Nephron progenitor cell (in vitro differentiated cells): ENCODE measurements around the gene NXPH3.

Source experiments
- DNase-seq: peaks from one replicate; pipeline ENCODE4 v3.0.0; 2021
- H3K27ac Mint-ChIP-seq: 2 replicates; pipeline ENCODE4 v1.8.0; 2021; ENCODE audit warnings: mild to moderate bottlenecking, moderate library complexity, mixed read lengths
- H3K27me3 Mint-ChIP-seq: 2 replicates; pipeline ENCODE4 v1.8.0; 2021; ENCODE audit warnings: mild to moderate bottlenecking, low read depth, mixed read lengths; ENCODE audit not compliant: poor library complexity
- H3K36me3 Mint-ChIP-seq: 2 replicates; pipeline ENCODE4 v1.8.0; 2021; ENCODE audit warnings: low read depth, mixed read lengths
- H3K4me1 Mint-ChIP-seq: 2 replicates; pipeline ENCODE4 v1.8.0; 2021; ENCODE audit warnings: mixed read lengths
- H3K4me3 Mint-ChIP-seq: 2 replicates; pipeline ENCODE4 v1.8.0; 2021; ENCODE audit warnings: mild to moderate bottlenecking, moderate library complexity, mixed read lengths
- H3K9me3 Mint-ChIP-seq: 2 replicates; pipeline ENCODE4 v1.8.0; 2021; ENCODE audit warnings: mild to moderate bottlenecking, moderate library complexity, mixed read lengths
- TF ChIP-seq, protein P1 (sequence below): fragments of 200-600 bp; sonication (generic); IDR thresholded peaks from 2 replicates; pipeline ENCODE4 v1.5.0; 2021; ENCODE audit warnings: antibody characterized with exemption

NXPH3 gene

DNA sequence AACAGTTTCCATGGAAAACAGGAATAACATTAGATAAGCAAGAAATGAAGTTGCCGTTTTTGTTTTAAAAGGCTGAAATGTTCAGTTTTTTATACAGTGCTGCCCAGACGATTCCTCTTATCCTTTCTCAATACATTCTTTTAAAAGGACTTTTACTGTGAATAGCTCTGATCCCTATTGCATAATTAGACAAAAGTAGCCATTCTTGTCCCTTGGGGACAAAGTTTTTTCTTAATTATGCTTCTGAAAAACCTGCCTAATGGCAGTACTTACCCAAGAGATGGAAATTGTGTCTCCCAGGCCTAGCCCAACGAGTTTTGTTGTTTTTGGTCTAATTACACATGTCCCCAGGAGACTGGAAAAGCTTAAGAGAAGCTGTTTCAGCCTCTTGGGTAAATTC is 27.6 kb downstream of the NXPH3 start:
- Mint-ChIP-seq H3K27me3 (no peaks in the 10 kb centered on the region), H3K4me3 (no peak overlapping the region), H3K36me3 (peaks cover 61% of the 10 kb centered on the region), H3K9me3 (no peaks in the 10 kb centered on the region), H3K27ac (no peak overlapping the region), H3K4me1 (peaks cover 8% of the 10 kb centered on the region)
- DNase-seq = no peak
- TF ChIP-seq, protein P1, sequence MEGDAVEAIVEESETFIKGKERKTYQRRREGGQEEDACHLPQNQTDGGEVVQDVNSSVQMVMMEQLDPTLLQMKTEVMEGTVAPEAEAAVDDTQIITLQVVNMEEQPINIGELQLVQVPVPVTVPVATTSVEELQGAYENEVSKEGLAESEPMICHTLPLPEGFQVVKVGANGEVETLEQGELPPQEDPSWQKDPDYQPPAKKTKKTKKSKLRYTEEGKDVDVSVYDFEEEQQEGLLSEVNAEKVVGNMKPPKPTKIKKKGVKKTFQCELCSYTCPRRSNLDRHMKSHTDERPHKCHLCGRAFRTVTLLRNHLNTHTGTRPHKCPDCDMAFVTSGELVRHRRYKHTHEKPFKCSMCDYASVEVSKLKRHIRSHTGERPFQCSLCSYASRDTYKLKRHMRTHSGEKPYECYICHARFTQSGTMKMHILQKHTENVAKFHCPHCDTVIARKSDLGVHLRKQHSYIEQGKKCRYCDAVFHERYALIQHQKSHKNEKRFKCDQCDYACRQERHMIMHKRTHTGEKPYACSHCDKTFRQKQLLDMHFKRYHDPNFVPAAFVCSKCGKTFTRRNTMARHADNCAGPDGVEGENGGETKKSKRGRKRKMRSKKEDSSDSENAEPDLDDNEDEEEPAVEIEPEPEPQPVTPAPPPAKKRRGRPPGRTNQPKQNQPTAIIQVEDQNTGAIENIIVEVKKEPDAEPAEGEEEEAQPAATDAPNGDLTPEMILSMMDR = no peak

DNA sequence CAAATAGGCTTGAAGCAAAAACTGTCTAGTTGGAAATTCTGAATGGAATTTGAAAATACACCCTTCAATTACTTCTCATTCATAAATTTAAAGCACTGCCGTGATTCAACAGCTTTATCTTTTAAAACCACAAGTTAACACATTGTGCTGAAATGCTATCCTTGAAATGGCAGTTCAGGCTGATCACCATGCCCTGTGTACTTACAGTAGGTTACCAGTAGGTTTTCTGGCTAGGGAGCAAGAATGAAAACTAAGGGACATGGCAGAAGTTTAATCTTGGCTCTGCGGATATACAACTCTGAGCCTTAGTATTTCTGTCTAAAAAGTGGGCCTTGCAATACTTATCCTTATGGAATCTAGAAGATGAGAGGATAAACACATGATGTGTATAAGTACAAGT is 28.0 kb downstream of the NXPH3 start:
- TF ChIP-seq, protein P1 = no peak
- H3K4me1 Mint-ChIP-seq = peaks cover 8% of the 10 kb centered on the region
- DNase-seq = no peak
- no peaks in the 10 kb centered on the region for H3K27me3 Mint-ChIP-seq
- no peak overlapping the region for H3K27ac Mint-ChIP-seq
- H3K36me3 Mint-ChIP-seq = peaks cover 59% of the 10 kb centered on the region
- H3K4me3 Mint-ChIP-seq = no peak overlapping the region
- no peaks in the 10 kb centered on the region for H3K9me3 Mint-ChIP-seq

DNA sequence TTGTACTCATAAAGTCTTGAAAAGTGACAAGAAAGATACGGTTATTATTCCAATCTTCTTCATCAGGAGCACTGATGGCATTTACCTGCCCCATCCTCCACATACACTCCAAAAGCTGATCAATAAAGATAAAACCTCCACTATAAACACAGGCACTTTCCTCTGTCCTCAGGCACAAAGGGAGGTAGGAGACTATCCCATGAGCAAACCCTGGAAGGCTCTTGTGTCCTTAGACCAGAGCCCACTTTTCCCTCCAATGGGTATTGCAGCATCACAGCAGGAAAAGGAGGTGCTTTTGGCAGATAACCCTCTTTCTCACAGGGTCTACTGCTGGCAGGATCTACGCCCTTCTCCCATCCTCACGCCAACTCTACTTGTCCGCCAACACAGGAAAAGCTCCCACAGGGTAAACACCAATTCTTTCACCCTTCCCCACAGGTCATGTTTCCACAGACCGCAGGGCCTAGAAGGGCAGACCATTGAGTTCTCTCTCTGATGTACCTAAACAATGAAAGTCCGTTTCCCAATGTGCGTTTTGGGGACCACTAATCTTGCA is 28.7 kb downstream of the NXPH3 start:
- H3K27me3 Mint-ChIP-seq = no peaks in the 10 kb centered on the region
- H3K9me3 Mint-ChIP-seq = no peaks in the 10 kb centered on the region
- H3K4me1 Mint-ChIP-seq = peaks cover 8% of the 10 kb centered on the region
- TF ChIP-seq, protein P1 = no peak
- H3K4me3 Mint-ChIP-seq = no peak overlapping the region
- DNase-seq = no peak
- H3K36me3 Mint-ChIP-seq = peaks cover 58% of the 10 kb centered on the region
- peak overlapping the region; percentile 47 for H3K27ac Mint-ChIP-seq

DNA sequence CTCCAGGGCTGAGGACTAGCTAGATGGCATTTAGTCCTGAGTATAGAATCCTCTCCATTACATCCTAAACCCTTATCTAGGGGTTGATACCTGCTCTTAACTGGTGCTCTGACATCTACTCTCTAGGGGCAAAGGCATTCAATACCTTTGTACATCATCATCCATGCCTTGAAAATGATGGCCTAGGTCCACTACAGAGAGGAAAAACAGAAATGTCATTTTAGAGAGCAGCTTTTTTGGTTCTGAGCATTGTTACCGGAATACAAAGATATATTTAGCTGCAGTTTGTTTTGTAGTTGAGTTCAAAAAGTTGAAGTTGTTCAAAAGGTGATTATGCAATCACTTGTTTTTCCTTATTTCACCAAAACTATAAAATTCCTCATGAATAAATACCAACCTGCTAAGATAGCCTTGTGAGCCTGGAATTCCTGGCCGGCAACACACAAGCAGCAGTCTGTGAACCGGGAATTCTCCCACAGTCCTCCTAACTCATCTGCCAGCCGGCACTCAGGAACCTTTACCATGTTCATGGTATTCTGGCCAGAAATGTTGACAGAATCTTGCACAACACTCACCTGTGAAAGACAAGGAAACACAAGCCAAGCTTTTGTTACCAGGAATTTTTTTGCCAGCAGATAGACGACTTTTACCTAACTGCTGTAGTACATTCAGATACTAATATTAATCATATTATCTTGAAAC is 35.4 kb downstream of the NXPH3 start:
- H3K4me1 Mint-ChIP-seq = peaks cover 13% of the 10 kb centered on the region
- TF ChIP-seq, protein P1 = no peak
- no peaks in the 10 kb centered on the region for H3K27me3 Mint-ChIP-seq
- no peaks in the 10 kb centered on the region for H3K9me3 Mint-ChIP-seq
- no peak overlapping the region for H3K4me3 Mint-ChIP-seq
- H3K27ac Mint-ChIP-seq = peak overlapping the region; percentile 53
- no peak for DNase-seq
- H3K36me3 Mint-ChIP-seq = peaks cover 43% of the 10 kb centered on the region

DNA sequence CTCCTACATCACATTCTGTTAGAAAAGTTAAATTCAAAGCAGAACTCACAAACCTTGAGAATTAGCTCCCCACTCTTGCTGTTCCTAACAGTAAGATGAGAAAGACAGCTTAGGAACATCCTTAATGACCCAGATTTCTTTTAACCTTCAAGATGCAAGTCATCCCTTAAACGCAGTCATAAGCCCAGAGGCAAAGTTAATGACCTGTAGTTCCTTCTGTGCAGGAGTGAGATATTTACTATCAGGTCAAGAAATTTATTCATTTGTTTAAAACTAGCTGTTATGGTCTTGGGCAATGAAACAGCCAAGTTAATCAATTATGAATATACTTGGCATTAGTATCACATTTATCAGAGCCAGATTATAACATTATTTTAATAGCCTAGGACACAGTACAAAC is 37.1 kb downstream of the NXPH3 start:
- H3K36me3 Mint-ChIP-seq = peaks cover 40% of the 10 kb centered on the region
- peaks cover 13% of the 10 kb centered on the region for H3K4me1 Mint-ChIP-seq
- TF ChIP-seq, protein P1 = no peak
- no peak overlapping the region for H3K4me3 Mint-ChIP-seq
- H3K9me3 Mint-ChIP-seq = no peaks in the 10 kb centered on the region
- DNase-seq = no peak
- H3K27me3 Mint-ChIP-seq = no peaks in the 10 kb centered on the region
- peak overlapping the region; percentile 34 for H3K27ac Mint-ChIP-seq

DNA sequence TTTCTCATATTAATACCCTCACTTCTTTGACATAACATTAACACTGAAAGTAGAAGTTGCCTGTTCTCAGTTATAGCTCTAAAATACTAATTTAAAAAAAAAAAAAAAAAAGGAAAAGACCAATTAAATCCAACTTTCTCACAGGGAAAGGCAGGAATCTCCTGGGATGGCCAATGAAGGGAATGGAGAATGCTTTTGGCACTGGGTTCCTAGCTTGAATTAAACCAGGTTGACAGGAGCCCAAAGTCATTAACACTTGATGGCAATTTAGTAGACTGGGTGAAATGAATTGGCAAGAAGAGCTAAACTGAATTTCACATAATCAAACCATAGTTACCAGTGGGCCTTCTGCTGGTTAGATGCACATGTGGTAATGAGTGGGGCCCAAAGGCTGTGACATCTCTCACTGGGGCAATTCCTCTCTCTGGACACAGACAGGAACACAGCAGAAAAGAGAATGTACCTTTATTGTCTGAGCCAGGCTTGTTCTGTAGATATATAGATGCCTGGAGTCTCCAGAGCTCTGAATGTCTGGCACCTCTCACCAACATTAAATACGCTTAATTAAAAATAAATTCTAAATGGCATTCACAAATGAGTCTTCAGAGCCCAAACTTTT is 37.6 kb downstream of the NXPH3 start:
- Mint-ChIP-seq H3K9me3 (no peaks in the 10 kb centered on the region), H3K27ac (no peak overlapping the region), H3K27me3 (no peaks in the 10 kb centered on the region), H3K4me1 (peaks cover 13% of the 10 kb centered on the region), H3K4me3 (no peak overlapping the region), H3K36me3 (peaks cover 42% of the 10 kb centered on the region)
- DNase-seq = no peak
- TF ChIP-seq, protein P1 = no peak
